HG03196 (cell line): ENCODE data around the gene IGFBPL1.

ENCODE experiments used
- ATAC-seq: cut with Tn5 transposase; IDR thresholded peaks from one replicate; pipeline ENCODE4 v1.9.1; 2021; ENCODE audit not compliant: unreplicated experiment

IGFBPL1 gene

DNA sequence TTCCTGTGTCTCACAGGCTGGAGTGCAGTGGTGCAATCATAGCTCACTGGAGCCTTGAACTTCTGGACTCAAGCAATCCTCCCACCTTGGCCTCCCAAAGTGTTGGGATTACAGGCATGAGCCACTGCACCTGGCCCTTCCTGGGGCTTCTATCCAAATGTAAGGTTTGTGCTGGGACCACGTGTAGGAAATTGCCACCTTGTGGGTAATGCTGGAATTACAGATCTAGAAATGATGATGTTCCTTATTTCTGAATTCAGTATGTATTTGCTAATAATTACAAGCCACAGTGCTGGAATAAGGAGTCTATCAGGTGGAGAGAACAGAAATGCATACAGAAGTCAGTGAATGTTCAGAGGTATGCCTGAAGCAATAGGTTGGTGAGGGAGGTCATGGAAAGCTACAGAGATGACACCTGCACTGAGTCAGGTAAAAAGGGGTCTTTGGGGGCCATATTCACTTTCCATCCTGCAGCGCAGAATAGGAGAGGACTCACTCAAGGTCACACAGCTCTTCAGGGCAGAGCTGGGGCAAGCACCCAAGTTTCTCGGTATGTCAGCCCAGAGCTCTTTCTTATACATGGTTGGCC is 8.8 kb upstream of the IGFBPL1 start:
- no peak for ATAC-seq

DNA sequence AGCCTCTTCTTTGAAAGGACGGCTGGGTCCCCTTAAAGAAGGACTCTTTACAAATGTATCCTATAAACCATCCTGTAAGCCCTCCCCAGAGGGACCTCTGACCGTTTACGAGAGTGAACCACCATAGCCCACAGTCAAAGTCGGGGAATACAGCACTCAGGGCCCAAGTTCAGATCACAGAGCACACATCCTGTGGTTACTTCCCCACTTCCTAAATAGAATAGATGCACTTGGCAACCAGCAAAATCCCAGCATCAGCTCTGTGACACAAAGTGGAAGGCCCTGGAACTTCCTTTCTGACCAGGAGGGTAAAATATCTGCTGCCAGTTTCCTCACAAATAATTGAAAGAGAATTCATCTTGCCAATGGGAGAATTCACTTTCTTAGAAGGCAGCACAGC is 6.9 kb upstream of the IGFBPL1 start:
- ATAC-seq: no peak

DNA sequence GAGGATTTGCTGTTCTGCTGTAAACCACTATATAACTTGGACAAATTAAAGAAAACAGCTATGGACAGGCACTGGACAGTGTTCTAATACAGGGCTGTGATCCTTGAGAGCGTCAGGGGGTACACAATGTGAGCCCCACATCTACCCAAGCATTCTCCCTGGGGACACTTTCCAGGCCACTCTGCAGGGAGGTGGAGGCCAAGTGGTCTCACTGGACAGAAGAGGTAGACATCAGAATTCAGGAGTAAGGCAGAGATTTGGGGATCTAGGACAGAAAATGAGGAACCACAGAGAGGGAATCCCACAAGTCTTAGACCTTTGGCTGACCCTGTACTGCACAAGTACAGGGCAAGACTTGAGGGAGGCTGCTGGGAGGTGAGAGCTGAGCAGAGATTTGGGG is 3.8 kb upstream of the IGFBPL1 start:
- no peak for ATAC-seq

DNA sequence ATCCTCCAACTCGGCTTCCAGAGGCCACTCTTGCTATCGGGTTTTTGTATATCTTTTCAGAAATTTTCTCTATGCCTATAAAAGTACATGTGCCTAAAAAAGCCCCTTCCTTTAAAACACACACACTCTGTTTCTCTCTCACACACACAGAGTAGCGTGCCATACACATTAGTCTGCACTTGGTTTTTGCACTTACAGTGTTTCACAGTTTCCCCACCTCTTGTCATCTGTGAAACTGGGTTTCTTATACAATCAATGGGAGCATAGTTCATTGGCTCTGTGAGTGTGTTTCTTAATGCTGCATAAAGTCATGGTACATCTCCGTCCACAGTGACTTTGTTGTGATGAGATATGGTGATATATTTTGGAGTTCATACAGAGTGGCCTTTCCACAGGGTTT is 664 bp upstream of the IGFBPL1 start:
- no peak for ATAC-seq

DNA sequence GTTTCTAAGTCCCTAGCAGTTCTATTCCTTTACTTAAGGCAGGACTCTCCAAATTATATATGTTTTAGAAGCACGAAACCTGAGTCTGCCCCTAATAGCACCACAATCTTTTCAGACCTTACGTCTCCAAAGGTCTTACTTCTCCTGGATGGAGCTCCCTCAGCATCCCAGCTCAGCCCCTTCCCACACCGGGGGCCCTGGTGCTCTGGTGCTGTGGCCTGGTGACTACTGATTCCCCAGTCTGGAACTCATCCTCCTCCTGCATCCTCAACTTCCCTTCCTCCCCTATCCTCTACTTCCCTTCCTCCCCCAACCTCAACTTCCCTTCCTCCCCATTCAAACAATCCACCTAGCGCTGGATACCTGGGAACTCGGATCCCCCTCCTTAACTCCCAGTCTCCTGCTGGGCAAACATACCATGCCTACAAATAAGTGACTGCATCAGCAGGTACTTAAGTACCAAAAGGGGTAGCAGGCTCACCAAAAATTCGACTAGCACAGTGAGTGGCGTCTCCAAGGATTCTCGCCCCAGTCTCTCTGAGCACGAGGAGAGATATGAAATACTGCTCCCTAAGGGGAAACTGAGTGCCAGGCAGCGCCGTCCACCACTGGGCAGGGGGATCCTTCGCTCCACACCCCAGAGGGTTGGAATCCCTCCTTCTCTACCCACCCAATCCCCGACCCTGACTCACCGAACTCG is 831 bp downstream of the IGFBPL1 start:
- no peak for ATAC-seq

DNA sequence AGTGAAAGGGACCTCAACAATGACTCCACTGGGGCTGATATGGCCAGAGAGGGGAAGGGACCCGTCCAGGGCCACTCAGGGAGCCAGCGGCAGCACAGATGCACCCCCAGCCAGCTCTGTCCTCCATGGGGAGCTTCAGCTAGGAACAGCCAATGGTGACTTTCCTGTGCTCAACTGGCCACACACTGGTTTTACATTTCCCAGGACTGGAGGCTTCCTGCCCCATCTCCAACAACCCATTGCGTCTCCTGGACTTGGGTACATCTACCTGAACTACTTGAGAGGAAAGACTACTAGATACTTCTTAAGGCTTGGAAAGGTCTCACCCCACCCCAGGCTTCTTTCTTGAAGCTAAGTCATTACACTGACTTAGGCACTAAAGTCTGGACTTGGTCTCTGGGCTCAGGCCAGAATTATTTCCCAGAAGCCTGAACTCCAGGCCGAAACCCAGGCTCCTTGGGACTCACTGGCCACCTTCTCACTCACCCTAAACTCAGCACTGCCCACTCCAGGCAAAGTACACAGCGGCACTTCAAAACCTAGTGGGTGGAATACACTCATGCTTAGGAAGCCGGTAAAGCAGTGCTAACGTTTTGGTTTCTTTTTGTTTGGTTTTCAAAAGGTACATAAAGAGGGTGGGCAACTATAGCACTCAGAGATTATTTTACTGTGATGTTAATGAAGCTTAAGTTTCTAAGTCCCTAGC is 1.5 kb downstream of the IGFBPL1 start:
- no peak for ATAC-seq

DNA sequence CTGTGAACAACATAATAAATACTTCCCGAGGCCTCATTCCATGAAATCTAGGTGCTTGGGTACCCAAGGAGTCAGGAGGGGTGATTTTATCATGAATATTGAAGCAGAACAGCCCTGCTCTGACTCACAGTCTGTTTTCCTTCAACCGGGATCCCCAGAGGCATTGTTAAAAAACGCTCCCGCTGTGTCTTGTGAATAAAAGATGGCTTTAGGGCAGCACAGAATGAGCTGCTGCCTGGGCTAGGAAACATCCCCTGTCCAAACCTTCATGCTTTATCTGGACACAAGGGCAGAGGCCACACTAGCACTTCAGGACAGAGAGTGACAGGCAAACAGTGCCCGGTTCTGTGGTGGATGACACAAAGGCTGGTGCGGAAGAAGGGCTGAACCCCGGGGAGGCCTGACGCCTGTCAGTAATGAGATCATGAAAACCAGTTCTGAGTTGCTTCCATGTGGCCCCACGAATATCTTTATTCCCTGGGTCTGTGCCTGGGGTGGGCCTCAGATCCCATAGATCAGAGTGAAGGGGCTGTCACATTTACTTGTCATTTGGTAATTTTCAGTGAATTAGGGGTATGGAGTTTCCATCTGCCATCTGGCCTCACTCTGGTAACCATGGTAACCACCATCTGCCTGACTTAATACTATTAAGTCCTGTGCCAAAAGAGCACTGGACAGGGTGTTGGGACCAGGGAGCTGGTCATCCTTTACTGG is 2.6 kb downstream of the IGFBPL1 start:
- no peak for ATAC-seq

DNA sequence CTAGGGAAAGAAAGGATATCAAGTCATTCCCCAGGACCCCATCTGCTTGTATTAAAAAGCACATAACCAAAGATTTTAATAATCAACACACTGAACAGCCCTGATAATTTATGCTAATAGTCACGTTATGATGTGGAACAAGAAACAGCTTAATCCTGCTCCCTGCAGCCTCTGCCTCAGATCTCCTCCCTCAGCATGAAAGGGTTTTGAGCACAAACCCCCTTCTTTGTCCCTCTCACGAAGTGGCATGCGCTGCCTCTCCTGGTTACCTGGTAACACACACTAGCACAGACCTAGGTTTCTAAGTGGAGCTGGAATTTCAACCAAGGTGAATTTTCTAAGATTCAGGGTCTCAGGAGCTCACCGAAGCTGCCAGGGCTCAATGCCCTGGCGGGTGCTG is 5.1 kb downstream of the IGFBPL1 start:
- ATAC-seq: no peak

DNA sequence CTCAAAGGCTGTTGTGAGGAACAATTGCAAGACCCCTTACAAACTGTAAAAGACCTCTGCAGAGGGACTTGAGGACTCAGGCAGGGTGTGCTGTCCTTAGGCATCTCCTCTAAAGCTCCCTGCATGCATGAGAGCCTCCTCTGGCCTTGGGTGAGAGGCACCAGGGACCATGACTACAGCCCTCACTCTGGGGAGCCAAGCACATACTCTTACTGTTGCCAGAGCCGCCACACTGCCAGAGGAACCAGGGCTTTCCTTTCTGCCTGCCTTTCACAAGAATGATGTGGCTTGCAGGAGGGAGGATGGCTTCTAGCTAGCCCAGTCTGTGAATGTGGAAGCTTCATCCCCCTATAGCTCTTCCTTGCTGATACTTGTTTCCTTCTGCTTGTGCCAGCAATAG is 5.9 kb downstream of the IGFBPL1 start:
- ATAC-seq: no peak

DNA sequence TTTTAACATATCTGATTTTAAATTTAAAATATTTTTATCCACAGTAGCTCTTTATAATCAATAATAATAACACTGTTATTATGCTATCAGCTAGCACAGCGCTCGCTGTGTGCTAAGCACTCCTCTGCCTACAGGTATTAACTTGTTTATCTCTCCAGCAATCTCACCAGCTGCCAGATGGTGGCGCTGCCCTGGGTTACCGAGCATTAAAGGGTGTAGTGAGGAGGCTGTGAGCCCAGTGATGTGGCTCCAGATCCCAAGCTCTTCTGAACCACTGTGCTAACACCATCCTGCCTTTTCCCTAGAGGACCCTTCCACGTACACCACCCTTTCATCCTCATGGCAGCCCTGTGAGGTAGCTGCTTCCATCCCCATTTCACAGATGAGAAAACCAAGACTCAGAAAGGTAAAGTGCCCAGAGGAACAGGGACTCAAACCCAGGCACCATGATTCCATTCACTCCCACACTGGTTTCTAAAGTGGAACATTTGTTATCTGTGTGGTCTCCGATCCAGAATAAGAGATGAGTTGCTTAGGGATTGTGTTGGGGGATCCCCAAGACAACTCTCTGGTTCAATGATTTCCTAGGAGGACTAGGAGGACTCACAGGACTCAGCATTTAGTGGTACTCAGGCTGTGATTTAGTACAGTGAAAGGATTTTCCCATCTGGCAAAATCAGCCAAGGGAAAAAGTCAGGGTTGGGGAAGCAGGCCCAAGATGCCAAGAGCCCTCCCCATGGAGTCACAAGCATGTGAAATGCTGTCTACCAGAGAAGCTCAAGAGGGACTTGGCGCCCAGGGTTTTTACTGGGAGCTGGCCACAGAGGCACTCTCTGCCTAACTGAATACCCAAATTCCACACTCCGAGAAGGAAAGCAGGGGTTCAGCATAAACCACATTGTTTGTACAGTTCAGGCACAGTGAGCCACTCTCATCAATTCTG is 7.0 kb downstream of the IGFBPL1 start:
- ATAC-seq: no peak

DNA sequence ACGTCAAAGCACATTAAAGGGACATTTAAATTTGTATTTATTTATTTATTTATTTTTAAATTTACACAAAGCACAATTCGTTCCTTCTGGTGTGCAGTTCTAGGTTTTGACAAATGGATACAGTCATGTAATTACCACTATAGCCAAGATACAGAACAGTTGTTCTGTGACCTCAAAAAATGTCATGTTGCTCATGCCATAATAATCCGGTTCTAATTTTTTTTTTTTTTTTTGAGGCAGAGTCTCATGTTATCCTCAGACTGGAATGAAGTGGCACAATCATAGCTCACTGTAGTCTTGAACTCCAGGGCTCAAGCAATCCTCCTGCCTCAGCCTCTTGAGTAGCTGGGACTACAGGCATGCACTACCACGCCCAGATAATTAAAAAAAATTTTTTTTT is 7.8 kb downstream of the IGFBPL1 start:
- ATAC-seq: no peak

DNA sequence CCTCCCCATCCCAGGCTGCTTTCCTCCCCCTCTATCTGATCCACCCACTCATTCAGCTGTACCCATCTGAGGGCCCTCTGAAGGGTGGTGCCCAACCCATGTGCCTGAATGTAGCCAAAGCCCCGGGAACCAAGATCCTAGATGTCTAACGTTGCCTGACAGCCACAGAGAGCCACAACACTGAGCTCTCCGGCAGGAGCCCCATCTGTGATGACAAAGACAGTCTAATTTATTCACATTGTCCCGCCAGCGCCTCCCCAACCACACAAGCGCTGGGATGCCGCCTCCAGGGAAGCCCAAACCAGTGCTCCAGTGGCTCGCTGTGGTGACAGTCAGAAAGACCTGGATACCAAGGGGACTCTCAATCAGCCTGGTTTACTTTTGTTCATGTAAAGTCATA is 8.4 kb downstream of the IGFBPL1 start:
- no peak for ATAC-seq

DNA sequence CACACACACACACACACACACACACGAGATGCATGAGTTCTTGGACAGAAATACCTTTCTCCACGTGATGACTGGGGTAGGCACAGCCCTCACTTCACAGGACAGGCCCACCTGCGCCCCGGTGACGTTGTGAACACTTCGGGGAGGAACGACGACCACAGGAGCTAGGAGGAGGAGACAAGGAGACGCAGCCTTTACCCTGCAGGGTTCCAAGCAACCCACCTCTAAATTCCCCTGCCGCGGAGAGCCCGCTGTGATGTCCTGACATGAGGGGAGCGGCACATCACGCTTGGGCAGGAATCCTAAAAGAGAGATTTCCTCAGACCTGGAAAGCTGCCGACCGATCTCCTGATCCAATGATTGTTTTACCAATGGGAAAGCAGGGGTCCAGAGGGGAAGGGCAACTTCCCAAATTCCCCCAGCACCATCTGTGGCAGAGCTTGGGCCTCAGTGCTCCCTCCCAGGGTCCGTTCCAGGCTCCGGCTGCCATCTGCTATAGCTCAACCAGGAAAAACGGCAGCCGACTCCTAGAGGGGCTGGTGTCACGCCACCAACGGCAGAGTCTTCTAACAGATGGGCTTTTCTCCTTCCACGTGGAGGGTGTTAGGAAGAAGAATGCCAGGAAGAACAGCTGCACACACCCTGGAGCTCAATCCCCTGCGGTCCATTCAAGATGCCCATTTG is 10.1 kb downstream of the IGFBPL1 start:
- no peak for ATAC-seq

DNA sequence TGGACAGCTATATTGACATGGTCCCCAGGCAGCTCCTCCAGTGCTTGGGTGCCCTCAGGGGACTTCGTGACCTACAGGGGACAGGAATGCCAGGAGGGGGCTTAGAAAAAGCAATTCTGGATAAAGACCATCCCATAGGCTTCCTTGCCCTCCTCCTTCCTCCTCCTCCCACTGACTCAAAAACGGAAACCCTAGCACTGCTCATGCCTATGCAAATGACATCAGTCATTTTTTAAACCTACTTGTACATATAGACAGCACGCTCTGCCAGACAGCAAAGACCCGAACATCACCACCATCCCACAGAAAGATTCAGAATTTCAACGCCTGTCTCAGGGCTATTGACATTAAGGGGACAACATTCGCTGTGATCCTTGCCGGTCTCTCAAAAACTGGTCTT is 11.0 kb downstream of the IGFBPL1 start:
- ATAC-seq: no peak

DNA sequence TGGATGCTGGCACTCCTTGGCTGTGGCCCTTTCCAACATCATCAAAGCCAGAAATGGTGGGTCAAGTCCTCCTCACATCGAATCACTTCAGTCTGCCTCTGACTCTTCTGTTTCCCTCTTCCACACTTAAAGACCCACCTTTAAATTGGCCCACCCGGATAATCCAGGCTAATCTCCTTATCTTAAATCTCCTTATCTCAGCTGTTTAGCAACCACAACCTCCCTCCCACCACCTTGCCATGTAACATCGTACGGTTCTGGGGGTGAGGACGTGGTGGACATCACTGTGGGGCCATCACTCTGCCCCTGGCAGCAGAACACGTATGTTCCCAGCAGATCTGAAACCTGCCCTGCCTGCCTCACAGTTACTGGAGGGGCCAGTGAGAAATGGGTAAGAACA is 11.5 kb downstream of the IGFBPL1 start:
- ATAC-seq: no peak

DNA sequence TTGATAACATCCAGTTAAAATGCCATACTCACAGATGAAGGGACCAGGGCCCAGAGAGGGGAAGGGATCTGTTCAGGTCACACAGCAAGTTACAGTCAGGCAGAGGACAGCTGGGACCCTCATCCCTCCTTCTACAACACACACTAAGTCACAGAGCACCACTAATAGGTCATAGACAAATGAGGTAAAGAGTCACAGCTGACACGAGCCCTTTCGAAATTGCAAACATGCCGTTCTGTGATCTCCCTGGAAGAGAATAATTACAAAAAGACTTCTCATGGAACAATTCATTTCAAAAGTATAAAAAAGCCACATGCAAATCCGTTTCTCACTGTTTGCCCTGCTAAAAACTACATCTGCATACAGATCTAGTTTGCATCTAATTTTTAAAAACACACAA is 15.5 kb downstream of the IGFBPL1 start:
- no peak for ATAC-seq

DNA sequence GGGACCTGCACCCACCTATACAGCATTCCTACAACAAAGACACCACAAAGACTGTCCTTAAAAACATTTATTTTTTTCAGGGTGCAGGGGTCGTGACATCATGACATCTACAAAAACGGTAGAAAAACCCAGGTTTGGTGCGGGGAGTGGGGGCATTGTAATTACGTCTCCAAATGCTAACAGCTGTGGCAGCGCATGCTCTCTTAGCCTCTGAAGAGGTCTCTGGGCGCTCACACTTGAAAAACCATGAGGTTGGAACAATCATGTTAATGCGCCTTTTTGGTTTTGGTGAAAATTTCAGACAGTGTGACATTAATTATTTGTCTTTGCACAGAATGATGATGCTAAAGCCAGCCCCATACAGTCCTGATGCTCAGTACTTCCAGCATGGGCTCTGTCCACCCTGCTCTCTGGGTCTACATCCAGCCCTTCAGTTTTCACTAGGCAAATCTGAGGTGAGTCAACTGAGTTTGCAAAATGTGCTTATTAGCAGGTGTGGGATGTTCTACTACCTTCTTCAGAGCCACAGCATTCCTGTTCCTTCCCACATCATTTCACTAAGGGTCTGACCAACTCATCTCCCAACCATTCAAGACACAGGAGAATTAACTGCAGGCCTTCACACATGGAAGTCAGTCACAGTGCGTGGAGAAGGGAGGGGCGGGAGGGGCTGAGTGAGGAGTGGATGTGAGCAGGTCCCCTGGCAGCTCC is 17.6 kb downstream of the IGFBPL1 start:
- no peak for ATAC-seq

DNA sequence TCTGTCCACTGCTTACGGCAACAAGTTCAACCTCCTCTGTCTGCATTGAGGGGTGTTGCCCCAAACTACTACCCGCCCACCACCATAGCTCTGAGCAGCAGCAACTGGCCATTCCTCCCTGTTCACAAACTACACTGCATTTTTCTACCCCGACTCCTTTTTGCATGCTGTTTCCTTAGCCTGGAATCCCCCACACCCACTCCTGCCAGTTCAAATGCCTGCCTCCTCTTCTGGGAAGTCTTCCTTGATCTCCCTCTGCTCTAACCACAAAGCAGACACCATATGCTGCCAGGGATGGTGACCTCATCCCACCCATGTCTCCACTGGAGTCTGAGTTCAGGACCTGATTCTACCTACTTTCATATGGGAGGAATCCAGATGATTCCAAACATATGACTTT is 18.5 kb downstream of the IGFBPL1 start:
- no peak for ATAC-seq

DNA sequence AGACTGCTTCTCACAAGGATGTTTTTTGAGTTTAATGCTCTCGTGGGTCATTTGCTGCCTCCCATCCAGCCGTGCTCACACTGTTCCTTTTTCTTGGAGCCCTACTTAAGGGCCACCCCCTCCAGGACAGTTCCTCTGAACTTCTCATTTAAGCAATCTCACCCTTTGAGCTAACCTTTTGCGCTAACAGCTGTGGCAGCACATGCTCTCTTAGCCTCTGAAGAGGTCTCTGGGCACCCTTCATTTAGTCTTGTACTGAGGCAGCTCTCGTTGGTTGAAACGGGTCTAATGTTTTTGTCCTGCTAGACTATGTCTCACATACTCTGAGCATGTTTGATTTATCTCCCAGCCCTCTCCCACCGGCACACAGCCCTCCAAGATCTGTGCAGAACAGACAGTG is 19.9 kb downstream of the IGFBPL1 start:
- no peak for ATAC-seq

DNA sequence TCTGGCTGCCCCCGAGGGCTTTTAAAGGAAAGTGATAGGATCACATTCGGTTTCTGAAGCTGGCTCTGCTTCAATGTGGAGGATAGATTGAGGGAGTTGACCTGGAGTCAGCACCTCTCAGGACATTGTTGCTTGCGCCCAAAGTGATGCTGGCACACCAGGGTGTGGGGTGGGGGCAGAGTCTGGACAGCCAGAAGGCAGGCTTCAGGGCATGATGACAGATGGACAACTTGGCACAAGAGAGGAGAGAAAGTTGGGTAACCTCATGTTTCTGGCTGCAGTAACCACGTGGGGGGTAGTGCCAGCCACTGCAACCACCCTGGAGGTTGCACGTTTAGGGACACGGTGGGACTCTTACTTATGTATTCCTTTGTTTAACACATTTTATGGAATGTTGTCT is 22.3 kb downstream of the IGFBPL1 start:
- ATAC-seq: no peak
